ENCODE data around the gene SPO11. TPM values are rescaled to one million over a fixed set of nuclear protein-coding genes. Genes with fewer than 3 reads are reported as not detected.

Gene SPO11
- total and polyA plus RNA-seq, 2 of the 13 experiments (the other 11 are each of a cell fraction or from before 2014, with no cell fraction given): not detected

DNA sequence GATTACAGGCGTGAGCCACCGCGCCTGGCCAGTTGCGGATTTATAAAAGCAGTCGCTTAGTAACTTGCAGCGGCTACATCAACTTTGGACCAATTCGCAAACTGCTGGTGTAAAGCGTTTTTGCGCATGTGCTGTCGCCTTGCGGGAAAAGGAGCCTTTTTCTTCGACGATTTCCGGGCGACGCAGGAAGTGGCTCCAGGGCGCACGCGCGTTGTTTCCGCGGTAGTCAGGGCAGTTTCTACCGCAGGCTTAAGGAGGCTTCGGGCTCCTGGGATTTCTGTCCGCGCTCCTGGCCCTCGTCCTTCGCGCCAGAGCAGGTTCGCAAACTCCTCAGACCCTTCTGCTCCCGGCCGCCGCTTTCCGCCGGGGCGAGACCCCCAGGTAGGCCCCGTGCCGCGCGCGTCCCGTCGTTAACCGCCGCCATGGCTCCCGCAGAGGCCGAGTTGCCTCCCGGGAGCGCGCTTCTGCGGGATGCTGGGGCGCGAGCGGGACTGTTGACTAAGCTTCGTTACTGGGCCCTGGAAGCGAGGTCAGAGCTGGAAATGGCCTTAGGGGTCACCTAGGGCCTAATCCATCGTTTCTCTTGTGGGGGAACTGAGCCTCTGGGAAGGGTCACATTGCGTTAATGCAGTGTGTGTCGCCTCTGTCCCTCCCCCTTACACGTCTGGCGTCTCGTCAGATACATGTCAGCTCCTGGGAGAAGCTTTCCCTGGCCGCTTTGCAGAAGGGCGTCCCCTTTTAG, 21.6 kb downstream of the SPO11 start, which contains the start of gene RAE1 (continued):
- TF ChIP-seq, protein P1, sequence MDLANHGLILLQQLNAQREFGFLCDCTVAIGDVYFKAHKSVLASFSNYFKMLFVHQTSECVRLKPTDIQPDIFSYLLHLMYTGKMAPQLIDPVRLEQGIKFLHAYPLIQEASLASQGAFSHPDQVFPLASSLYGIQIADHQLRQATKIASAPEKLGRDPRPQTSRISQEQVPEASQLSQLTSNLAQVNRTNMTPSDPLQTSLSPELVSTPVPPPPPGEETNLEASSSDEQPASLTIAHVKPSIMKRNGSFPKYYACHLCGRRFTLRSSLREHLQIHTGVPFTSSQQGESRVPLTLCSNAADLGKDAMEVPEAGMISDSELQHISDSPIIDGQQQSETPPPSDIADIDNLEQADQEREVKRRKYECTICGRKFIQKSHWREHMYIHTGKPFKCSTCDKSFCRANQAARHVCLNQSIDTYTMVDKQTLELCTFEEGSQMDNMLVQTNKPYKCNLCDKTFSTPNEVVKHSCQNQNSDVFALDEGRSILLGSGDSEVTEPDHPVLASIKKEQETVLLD (CRISPR knock-in tag; IDR thresholded peaks at IDR 0.05; ENCODE audit: low read depth): 0 out of 2 replicates have a peak, but pooled peaks have one; percentile 56
- TF ChIP-seq, protein P2, sequence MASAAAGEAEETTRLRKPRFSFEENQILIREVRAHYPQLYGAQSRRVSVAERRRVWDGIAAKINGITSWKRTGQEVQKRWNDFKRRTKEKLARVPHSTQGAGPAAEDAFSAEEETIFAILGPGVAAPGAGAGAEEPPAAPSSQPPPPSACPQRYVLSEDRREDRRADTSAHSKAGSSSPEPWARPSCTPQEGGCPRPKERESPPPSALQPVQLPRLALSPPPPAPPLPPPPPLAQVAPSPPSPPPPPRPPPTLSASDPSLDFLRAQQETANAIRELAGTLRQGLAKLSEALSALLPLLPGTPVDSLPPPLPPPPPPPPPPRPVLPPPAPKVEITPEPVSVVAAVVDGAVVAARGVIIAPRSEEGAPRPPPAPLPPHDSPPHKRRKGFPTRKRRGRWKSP (CRISPR knock-in tag; IDR thresholded peaks at IDR 0.05): peak; percentile 93
- TF ChIP-seq STAT5B (CRISPR knock-in tag; IDR thresholded peaks at IDR 0.05): no peak
- TF ChIP-seq, protein P3, sequence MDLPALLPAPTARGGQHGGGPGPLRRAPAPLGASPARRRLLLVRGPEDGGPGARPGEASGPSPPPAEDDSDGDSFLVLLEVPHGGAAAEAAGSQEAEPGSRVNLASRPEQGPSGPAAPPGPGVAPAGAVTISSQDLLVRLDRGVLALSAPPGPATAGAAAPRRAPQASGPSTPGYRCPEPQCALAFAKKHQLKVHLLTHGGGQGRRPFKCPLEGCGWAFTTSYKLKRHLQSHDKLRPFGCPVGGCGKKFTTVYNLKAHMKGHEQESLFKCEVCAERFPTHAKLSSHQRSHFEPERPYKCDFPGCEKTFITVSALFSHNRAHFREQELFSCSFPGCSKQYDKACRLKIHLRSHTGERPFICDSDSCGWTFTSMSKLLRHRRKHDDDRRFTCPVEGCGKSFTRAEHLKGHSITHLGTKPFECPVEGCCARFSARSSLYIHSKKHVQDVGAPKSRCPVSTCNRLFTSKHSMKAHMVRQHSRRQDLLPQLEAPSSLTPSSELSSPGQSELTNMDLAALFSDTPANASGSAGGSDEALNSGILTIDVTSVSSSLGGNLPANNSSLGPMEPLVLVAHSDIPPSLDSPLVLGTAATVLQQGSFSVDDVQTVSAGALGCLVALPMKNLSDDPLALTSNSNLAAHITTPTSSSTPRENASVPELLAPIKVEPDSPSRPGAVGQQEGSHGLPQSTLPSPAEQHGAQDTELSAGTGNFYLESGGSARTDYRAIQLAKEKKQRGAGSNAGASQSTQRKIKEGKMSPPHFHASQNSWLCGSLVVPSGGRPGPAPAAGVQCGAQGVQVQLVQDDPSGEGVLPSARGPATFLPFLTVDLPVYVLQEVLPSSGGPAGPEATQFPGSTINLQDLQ (CRISPR knock-in tag; IDR thresholded peaks at IDR 0.05): peak; percentile 68; the same call in 1 of the 2 replicates
- TF ChIP-seq, protein P4, sequence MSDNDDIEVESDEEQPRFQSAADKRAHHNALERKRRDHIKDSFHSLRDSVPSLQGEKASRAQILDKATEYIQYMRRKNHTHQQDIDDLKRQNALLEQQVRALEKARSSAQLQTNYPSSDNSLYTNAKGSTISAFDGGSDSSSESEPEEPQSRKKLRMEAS (IDR thresholded peaks at IDR 0.05): peak; percentile 96
- TF ChIP-seq DNMT1 (CRISPR knock-in tag; IDR thresholded peaks at IDR 0.05): 0 out of 2 replicates have a peak, but pooled peaks have one; percentile 44
- peak; percentile 47; the same call in 1 of the 2 replicates for TF ChIP-seq MEIS2 (CRISPR knock-in tag; IDR thresholded peaks at IDR 0.05)
- TF ChIP-seq KDM2A (CRISPR knock-in tag; IDR thresholded peaks at IDR 0.05; ENCODE audit: borderline replicate concordance, low read depth): peak; percentile 97
- TF ChIP-seq ZNF383 (CRISPR knock-in tag; IDR thresholded peaks at IDR 0.05; ENCODE audit: borderline replicate concordance): no peak
- no peak; the same call in 1 of the 2 replicates for TF ChIP-seq ZNF205 (CRISPR knock-in tag; IDR thresholded peaks at IDR 0.05)
- TF ChIP-seq HIVEP1 (CRISPR knock-in tag; IDR thresholded peaks at IDR 0.05): peak; percentile 93
- TF ChIP-seq TCF12 (IDR thresholded peaks at IDR 0.05): no peak
- TF ChIP-seq TCF12 (CRISPR knock-in tag; IDR thresholded peaks at IDR 0.05): peak; percentile 36; the same call in 1 of the 2 replicates
- TF ChIP-seq NR2C2 (CRISPR knock-in tag; IDR thresholded peaks at IDR 0.05; ENCODE audit: borderline replicate concordance): peak; percentile 84
- peak; percentile 72; the same call in 1 of the 2 replicates for TF ChIP-seq SP4 (CRISPR knock-in tag; IDR thresholded peaks at IDR 0.05)
- TF ChIP-seq HCFC1 (IDR thresholded peaks at IDR 0.05; ENCODE audit: low read depth, low read length): peak; percentile 34; the same call in 1 of the 2 replicates
- 0 out of 2 replicates have a peak, but pooled peaks have one; percentile 58 for TF ChIP-seq SAFB2 (CRISPR knock-in tag; IDR thresholded peaks at IDR 0.05; ENCODE audit: borderline replicate concordance, low read depth)
- peak; percentile 93 for TF ChIP-seq AGO2 (optimal IDR thresholded peaks at IDR 0.05; ENCODE audit: low read depth, low read length)
- TF ChIP-seq, protein P5, sequence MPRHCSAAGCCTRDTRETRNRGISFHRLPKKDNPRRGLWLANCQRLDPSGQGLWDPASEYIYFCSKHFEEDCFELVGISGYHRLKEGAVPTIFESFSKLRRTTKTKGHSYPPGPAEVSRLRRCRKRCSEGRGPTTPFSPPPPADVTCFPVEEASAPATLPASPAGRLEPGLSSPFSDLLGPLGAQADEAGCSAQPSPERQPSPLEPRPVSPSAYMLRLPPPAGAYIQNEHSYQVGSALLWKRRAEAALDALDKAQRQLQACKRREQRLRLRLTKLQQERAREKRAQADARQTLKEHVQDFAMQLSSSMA (CRISPR knock-in tag; IDR thresholded peaks at IDR 0.05): peak; percentile 88; the same call in 1 of the 2 replicates
- TF ChIP-seq ZNF713 (CRISPR knock-in tag; IDR thresholded peaks at IDR 0.05): no peak
- TF ChIP-seq ZNF44 (CRISPR knock-in tag; IDR thresholded peaks at IDR 0.05): peak; percentile 98
